ENCODE measurements around the gene LFNG.

Gene LFNG

DNA sequence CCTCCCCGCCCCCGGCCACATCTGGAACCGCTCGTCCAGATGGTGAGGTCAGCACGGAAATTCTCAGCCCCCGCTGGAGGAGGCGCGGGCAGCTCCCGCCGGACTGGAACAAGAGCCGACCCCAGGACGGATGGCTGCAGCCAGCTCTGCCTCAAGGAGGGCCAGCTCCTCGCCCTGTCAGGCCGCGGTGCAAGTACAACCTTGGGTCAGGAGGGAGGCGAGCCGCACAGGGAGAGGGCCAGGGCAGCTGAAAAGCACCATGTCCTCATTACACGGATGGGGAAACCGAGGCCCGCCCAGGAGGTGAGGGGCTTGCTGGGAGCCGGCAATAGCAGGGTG is 39.5 kb upstream of the LFNG start:
- Histone ChIP-seq H3K4me1 (ENCODE audit: control insufficient read depth, low read depth, low read length) (no peaks in the 10 kb centered on the region), H2BK120ac (ENCODE audit: low read depth, low read length) (no peak overlapping the region), H4K8ac (ENCODE audit: low read depth, low read length) (no peak overlapping the region), H3K27me3 (ENCODE audit: insufficient read depth, low read length, poor library complexity) (no peaks in the 10 kb centered on the region), H4K5ac (ENCODE audit: low read length) (no peak overlapping the region), H3K56ac (ENCODE audit: low read length) (no peak overlapping the region), H2AK5ac (ENCODE audit: low read length) (no peak overlapping the region), H2BK15ac (replicated peaks; ENCODE audit: low read depth) (no peak overlapping the region), H3K4me3 (ENCODE audit: low read length) (no peak overlapping the region), H3K4ac (ENCODE audit: low read depth, low read length) (no peak overlapping the region), H2BK5ac (ENCODE audit: low read length) (no peak overlapping the region), H3K27ac (ENCODE audit: low read depth, low read length) (no peak overlapping the region), H3K79me1 (ENCODE audit: low read length) (no peaks in the 10 kb centered on the region), H3K79me2 (ENCODE audit: control insufficient read depth, insufficient read depth, low read length) (no peaks in the 10 kb centered on the region), H3K23ac (ENCODE audit: low read length) (no peak overlapping the region), H3K9ac (ENCODE audit: low read length) (no peak overlapping the region), H3K4me2 (ENCODE audit: low read length) (no peak overlapping the region), H3K36me3 (ENCODE audit: control insufficient read depth, insufficient read depth, low read length) (no peaks in the 10 kb centered on the region), H3K18ac (ENCODE audit: low read length) (no peak overlapping the region)
- no CpG with 5 or more reads among the region's 21 CpGs for WGBS (ENCODE audit: extremely low coverage, insufficient coverage, low lambda C conversion rate)
- no peak for DNase-seq

DNA sequence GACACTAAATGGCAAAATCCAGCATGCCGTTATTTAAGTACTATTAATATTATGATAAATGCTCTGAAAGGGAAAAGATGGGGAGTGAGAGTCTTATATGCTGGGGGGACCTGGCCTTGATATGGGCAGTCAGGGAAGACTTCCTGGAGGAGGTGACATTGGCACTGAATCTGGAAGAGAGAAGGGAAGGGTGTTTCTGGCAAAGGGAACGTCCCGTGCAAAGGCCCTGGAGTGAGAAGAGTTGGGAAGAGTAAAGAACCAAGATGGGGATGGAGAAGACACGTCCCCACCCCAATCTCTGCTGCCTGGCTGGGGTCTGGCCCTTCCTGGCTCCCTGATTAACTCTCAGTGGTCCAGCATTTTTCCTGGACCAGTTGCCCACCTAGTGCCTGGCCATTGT is 38.4 kb upstream of the LFNG start:
- H3K36me3 ChIP-seq (ENCODE audit: control insufficient read depth, insufficient read depth, low read length), result no peaks in the 10 kb centered on the region
- no peak overlapping the region for H2BK5ac ChIP-seq (ENCODE audit: low read length)
- WGBS (ENCODE audit: extremely low coverage, insufficient coverage, low lambda C conversion rate), result no CpG with 5 or more reads among the region's 4 CpGs
- H3K4me3 ChIP-seq (ENCODE audit: low read length), result no peak overlapping the region
- H3K9ac ChIP-seq (ENCODE audit: low read length), result no peak overlapping the region
- H3K18ac ChIP-seq (ENCODE audit: low read length), result no peak overlapping the region
- H2BK15ac ChIP-seq (replicated peaks; ENCODE audit: low read depth), result no peak overlapping the region
- H3K4me1 ChIP-seq (ENCODE audit: control insufficient read depth, low read depth, low read length), result no peaks in the 10 kb centered on the region
- H4K5ac ChIP-seq (ENCODE audit: low read length), result no peak overlapping the region
- H3K56ac ChIP-seq (ENCODE audit: low read length), result no peak overlapping the region
- no peak overlapping the region for H3K4me2 ChIP-seq (ENCODE audit: low read length)
- no peaks in the 10 kb centered on the region for H3K79me2 ChIP-seq (ENCODE audit: control insufficient read depth, insufficient read depth, low read length)
- H3K23ac ChIP-seq (ENCODE audit: low read length), result no peak overlapping the region
- no peak overlapping the region for H2BK120ac ChIP-seq (ENCODE audit: low read depth, low read length)
- H3K4ac ChIP-seq (ENCODE audit: low read depth, low read length), result no peak overlapping the region
- no peaks in the 10 kb centered on the region for H3K27me3 ChIP-seq (ENCODE audit: insufficient read depth, low read length, poor library complexity)
- no peak overlapping the region for H4K8ac ChIP-seq (ENCODE audit: low read depth, low read length)
- H3K27ac ChIP-seq (ENCODE audit: low read depth, low read length), result no peak overlapping the region
- DNase-seq, result no peak
- H3K79me1 ChIP-seq (ENCODE audit: low read length), result no peaks in the 10 kb centered on the region
- H2AK5ac ChIP-seq (ENCODE audit: low read length), result no peak overlapping the region

DNA sequence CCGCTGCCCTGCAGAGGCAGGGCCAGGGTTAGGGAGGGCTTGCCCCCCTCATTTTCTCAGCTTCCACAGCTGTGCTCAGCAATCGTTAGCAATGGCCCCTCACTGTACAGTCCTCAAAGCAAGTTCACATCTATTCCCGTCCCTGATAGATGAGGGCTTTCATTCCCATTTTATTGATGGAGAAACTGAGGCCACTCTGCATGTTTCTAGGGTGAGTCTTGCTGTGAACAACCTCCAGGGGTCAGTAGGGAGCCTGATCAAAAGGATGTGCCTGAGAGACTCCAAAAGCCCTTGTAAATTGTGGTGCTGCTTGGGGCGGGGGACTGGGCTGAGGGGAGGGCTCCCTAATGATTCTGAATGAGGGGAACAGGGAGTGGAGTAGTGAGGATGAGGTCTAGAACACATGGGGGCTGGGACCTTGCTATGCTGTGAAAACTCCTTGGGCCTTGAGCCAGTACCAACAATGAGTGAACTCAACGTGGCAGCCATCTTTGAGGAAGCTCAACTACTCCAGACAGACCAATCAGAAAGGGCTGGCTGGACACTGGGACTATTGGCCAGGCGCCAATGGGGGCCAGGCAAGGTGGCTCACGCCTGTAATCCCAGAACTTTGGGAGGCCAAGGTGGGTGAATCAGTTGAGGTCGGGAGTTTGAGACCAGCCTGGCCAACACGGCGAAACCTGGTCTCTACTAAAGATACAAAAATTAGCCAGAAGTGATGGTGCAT is 36.7 kb upstream of the LFNG start:
- Histone ChIP-seq H3K4ac (ENCODE audit: low read depth, low read length) (no peak overlapping the region), H3K27ac (ENCODE audit: low read depth, low read length) (no peak overlapping the region), H2AK5ac (ENCODE audit: low read length) (no peak overlapping the region), H3K4me1 (ENCODE audit: control insufficient read depth, low read depth, low read length) (no peaks in the 10 kb centered on the region), H3K4me3 (ENCODE audit: low read length) (no peak overlapping the region), H3K27me3 (ENCODE audit: insufficient read depth, low read length, poor library complexity) (no peaks in the 10 kb centered on the region), H3K79me1 (ENCODE audit: low read length) (no peaks in the 10 kb centered on the region), H4K8ac (ENCODE audit: low read depth, low read length) (no peak overlapping the region), H3K79me2 (ENCODE audit: control insufficient read depth, insufficient read depth, low read length) (no peaks in the 10 kb centered on the region), H3K18ac (ENCODE audit: low read length) (no peak overlapping the region), H3K4me2 (ENCODE audit: low read length) (no peak overlapping the region), H2BK15ac (replicated peaks; ENCODE audit: low read depth) (no peak overlapping the region), H3K9ac (ENCODE audit: low read length) (no peak overlapping the region), H2BK5ac (ENCODE audit: low read length) (no peak overlapping the region), H3K56ac (ENCODE audit: low read length) (no peak overlapping the region), H3K23ac (ENCODE audit: low read length) (no peak overlapping the region), H4K5ac (ENCODE audit: low read length) (no peak overlapping the region), H2BK120ac (ENCODE audit: low read depth, low read length) (no peak overlapping the region), H3K36me3 (ENCODE audit: control insufficient read depth, insufficient read depth, low read length) (no peaks in the 10 kb centered on the region)
- no peak for DNase-seq
- no CpG with 5 or more reads among the region's 10 CpGs for WGBS (ENCODE audit: extremely low coverage, insufficient coverage, low lambda C conversion rate)

DNA sequence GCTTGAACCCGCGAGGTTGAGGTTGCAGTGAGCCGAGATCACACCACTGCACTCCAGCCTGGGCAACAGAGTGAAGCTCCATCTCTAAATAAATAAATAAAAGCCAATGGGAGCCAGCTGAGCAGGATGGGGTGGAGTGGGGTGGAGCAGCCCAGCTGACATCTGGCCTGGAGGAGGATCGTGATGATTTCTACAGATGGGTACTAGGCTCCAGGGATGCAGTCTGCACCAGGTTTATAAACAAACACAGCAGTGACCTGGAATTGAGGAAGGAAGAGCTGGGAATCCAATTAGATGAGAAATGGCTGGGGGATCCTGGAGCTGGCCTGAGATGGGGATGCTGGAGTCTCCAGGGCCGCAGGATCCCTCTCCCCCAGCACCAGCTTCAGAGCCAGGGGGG is 36.1 kb upstream of the LFNG start:
- no peak overlapping the region for H3K9ac ChIP-seq (ENCODE audit: low read length)
- H2BK15ac ChIP-seq (replicated peaks; ENCODE audit: low read depth), result no peak overlapping the region
- no CpG with 5 or more reads among the region's 5 CpGs for WGBS (ENCODE audit: extremely low coverage, insufficient coverage, low lambda C conversion rate)
- no peaks in the 10 kb centered on the region for H3K79me1 ChIP-seq (ENCODE audit: low read length)
- H3K36me3 ChIP-seq (ENCODE audit: control insufficient read depth, insufficient read depth, low read length), result no peaks in the 10 kb centered on the region
- H3K4me3 ChIP-seq (ENCODE audit: low read length), result no peak overlapping the region
- no peak overlapping the region for H3K4me2 ChIP-seq (ENCODE audit: low read length)
- H4K5ac ChIP-seq (ENCODE audit: low read length), result no peak overlapping the region
- no peak overlapping the region for H3K27ac ChIP-seq (ENCODE audit: low read depth, low read length)
- no peak overlapping the region for H3K23ac ChIP-seq (ENCODE audit: low read length)
- no peaks in the 10 kb centered on the region for H3K27me3 ChIP-seq (ENCODE audit: insufficient read depth, low read length, poor library complexity)
- no peak overlapping the region for H4K8ac ChIP-seq (ENCODE audit: low read depth, low read length)
- H3K56ac ChIP-seq (ENCODE audit: low read length), result no peak overlapping the region
- H2BK5ac ChIP-seq (ENCODE audit: low read length), result no peak overlapping the region
- H3K79me2 ChIP-seq (ENCODE audit: control insufficient read depth, insufficient read depth, low read length), result no peaks in the 10 kb centered on the region
- H2AK5ac ChIP-seq (ENCODE audit: low read length), result no peak overlapping the region
- no peaks in the 10 kb centered on the region for H3K4me1 ChIP-seq (ENCODE audit: control insufficient read depth, low read depth, low read length)
- no peak overlapping the region for H2BK120ac ChIP-seq (ENCODE audit: low read depth, low read length)
- no peak overlapping the region for H3K4ac ChIP-seq (ENCODE audit: low read depth, low read length)
- no peak overlapping the region for H3K18ac ChIP-seq (ENCODE audit: low read length)
- no peak for DNase-seq

DNA sequence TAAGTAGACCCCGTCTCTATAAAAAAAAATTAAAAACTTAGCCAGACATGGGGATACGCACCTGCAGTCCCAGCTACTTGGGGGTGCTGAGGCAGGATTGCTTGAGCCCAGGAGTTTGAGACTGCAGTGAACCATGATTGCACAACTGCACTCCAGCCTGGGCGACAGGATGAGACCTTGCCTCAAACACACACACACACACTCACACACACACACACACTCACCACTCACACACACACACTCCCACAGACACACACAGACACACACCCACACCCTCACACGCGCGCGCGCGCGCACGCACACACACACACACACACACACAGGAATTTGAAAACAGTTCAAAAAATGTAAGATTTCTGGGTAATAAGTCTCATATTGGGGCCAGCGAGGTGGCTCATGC is 34.7 kb upstream of the LFNG start:
- no peak overlapping the region for H2BK120ac ChIP-seq (ENCODE audit: low read depth, low read length)
- H3K36me3 ChIP-seq (ENCODE audit: control insufficient read depth, insufficient read depth, low read length), result no peaks in the 10 kb centered on the region
- no peaks in the 10 kb centered on the region for H3K79me1 ChIP-seq (ENCODE audit: low read length)
- no peak overlapping the region for H3K23ac ChIP-seq (ENCODE audit: low read length)
- H3K4me1 ChIP-seq (ENCODE audit: control insufficient read depth, low read depth, low read length), result no peaks in the 10 kb centered on the region
- no peak for DNase-seq
- H3K79me2 ChIP-seq (ENCODE audit: control insufficient read depth, insufficient read depth, low read length), result no peaks in the 10 kb centered on the region
- no peak overlapping the region for H4K5ac ChIP-seq (ENCODE audit: low read length)
- H4K8ac ChIP-seq (ENCODE audit: low read depth, low read length), result no peak overlapping the region
- H2BK5ac ChIP-seq (ENCODE audit: low read length), result no peak overlapping the region
- H3K18ac ChIP-seq (ENCODE audit: low read length), result no peak overlapping the region
- no peak overlapping the region for H3K4ac ChIP-seq (ENCODE audit: low read depth, low read length)
- no peak overlapping the region for H2AK5ac ChIP-seq (ENCODE audit: low read length)
- H2BK15ac ChIP-seq (replicated peaks; ENCODE audit: low read depth), result no peak overlapping the region
- H3K27ac ChIP-seq (ENCODE audit: low read depth, low read length), result no peak overlapping the region
- no peak overlapping the region for H3K56ac ChIP-seq (ENCODE audit: low read length)
- no peaks in the 10 kb centered on the region for H3K27me3 ChIP-seq (ENCODE audit: insufficient read depth, low read length, poor library complexity)
- H3K4me2 ChIP-seq (ENCODE audit: low read length), result no peak overlapping the region
- WGBS (ENCODE audit: extremely low coverage, insufficient coverage, low lambda C conversion rate), result no CpG with 5 or more reads among the region's 12 CpGs
- H3K4me3 ChIP-seq (ENCODE audit: low read length), result no peak overlapping the region
- no peak overlapping the region for H3K9ac ChIP-seq (ENCODE audit: low read length)

DNA sequence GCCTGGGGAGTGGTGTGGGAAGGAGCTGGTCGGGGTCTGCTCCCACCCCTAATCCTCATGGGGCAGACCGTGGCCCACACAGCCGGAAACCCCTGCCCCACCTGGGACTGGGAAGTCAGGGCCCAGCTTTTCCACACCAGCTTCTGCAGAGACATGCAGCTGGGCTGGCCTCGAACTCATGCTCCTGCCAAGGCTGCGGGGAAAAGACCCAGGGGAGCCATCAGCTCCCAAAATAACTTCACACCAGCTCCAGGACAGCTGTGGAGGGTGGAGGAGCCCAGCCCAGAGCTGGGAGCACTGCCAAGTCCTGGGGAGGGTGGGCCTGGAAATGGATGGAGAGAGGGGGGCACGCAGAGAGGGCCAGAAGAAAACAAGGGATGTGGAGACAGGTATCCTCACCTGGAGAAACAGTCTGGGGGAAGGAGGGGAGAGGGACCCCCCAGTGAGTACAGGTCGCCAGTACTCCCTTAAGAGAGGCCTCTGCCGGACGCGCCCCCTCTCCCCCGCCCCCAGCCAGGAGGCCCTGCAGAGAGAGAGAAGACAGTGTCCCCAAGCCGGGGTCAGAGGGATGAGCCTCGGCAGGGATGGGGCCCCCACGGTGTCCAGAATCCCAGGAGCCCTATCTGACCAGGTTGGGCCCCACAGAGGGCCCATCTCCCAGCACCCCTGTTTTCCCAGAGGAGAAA is 31.8 kb upstream of the LFNG start:
- no peaks in the 10 kb centered on the region for H3K79me1 ChIP-seq (ENCODE audit: low read length)

More for the DNA sequence above, 31.8 kb upstream of the LFNG start:
- H3K18ac ChIP-seq (ENCODE audit: low read length), result no peak overlapping the region
- DNase-seq, result no peak
- H3K4me3 ChIP-seq (ENCODE audit: low read length), result no peak overlapping the region
- no peak overlapping the region for H3K23ac ChIP-seq (ENCODE audit: low read length)
- H3K36me3 ChIP-seq (ENCODE audit: control insufficient read depth, insufficient read depth, low read length), result no peaks in the 10 kb centered on the region
- no peak overlapping the region for H2BK5ac ChIP-seq (ENCODE audit: low read length)
- H2BK15ac ChIP-seq (replicated peaks; ENCODE audit: low read depth), result no peak overlapping the region
- H4K5ac ChIP-seq (ENCODE audit: low read length), result no peak overlapping the region
- H3K4ac ChIP-seq (ENCODE audit: low read depth, low read length), result no peak overlapping the region
- no CpG with 5 or more reads among the region's 14 CpGs for WGBS (ENCODE audit: extremely low coverage, insufficient coverage, low lambda C conversion rate)
- no peak overlapping the region for H2AK5ac ChIP-seq (ENCODE audit: low read length)
- no peak overlapping the region for H3K27ac ChIP-seq (ENCODE audit: low read depth, low read length)
- H4K8ac ChIP-seq (ENCODE audit: low read depth, low read length), result no peak overlapping the region
- no peak overlapping the region for H3K56ac ChIP-seq (ENCODE audit: low read length)
- no peaks in the 10 kb centered on the region for H3K4me1 ChIP-seq (ENCODE audit: control insufficient read depth, low read depth, low read length)
- no peaks in the 10 kb centered on the region for H3K27me3 ChIP-seq (ENCODE audit: insufficient read depth, low read length, poor library complexity)
- no peaks in the 10 kb centered on the region for H3K79me2 ChIP-seq (ENCODE audit: control insufficient read depth, insufficient read depth, low read length)
- H2BK120ac ChIP-seq (ENCODE audit: low read depth, low read length), result no peak overlapping the region
- H3K9ac ChIP-seq (ENCODE audit: low read length), result no peak overlapping the region
- no peak overlapping the region for H3K4me2 ChIP-seq (ENCODE audit: low read length)
